NCI-H2029 treated with DMSO at 0.1 percent for 48 hours (cell line): ENCODE data around the gene B9D2.
"Not testable (repeated sequence)": the region's sequence is repeated elsewhere in the genome, so short reads cannot be mapped to it uniquely, and the experiment has no call there.

Experiments used
- DNase-seq: peaks from one replicate; lab custom pipeline; 2025; lab: John Stamatoyannopoulos, UW

The B9D2 gene

GRCh38 chr19:41391618-41392017 lies 27.7 kb upstream of the B9D2 start:
- DNase-seq: no peak

GRCh38 chr19:41386442-41386841 lies 22.5 kb upstream of the B9D2 start:
- DNase-seq: no peak

- DNase-seq: no peak
These were observed 20.4 kb upstream of the B9D2 start for GRCh38 chr19:41384351-41384750.

- not testable (repeated sequence) for DNase-seq
These were observed 17.6 kb upstream of the B9D2 start for GRCh38 chr19:41381536-41381935.

GRCh38 chr19:41377977-41378709 lies 14.2 kb upstream of the B9D2 start:
- DNase-seq: no peak

GRCh38 chr19:41376998-41377365 lies 13.0 kb upstream of the B9D2 start:
- no peak for DNase-seq

- peak; percentile 21 for DNase-seq
These were observed 12.5 kb upstream of the B9D2 start, which contains the start of gene TMEM91 for GRCh38 chr19:41376241-41376997. TMEM91 (plus strand) TSS chr19:41376533; CDS start chr19:41378310, 1,777 bp downstream.

GRCh38 chr19:41373993-41374392 lies 10.0 kb upstream of the B9D2 start:
- peak; percentile 88 for DNase-seq

GRCh38 chr19:41372501-41372900 lies 8.6 kb upstream of the B9D2 start:
- DNase-seq: no peak

- no peak for DNase-seq
These were observed 7.6 kb upstream of the B9D2 start for GRCh38 chr19:41371541-41371940.

GRCh38 chr19:41371119-41371518 lies 7.2 kb upstream of the B9D2 start:
- not testable (repeated sequence) for DNase-seq

GRCh38 chr19:41369769-41370168 lies 5.8 kb upstream of the B9D2 start:
- no peak for DNase-seq

- DNase-seq: no peak
These were observed 3.9 kb upstream of the B9D2 start for GRCh38 chr19:41367848-41368301.

- DNase-seq: no peak
These were observed 2.1 kb upstream of the B9D2 start for GRCh38 chr19:41366089-41366488.

GRCh38 chr19:41364524-41365391 lies 809 bp upstream of the B9D2 start:
- no peak for DNase-seq

- DNase-seq: no peak
These were observed 587 bp downstream of the B9D2 start for GRCh38 chr19:41363371-41363752.

GRCh38 chr19:41362143-41362847 lies 1.7 kb downstream of the B9D2 start:
- peak; percentile 67 for DNase-seq

- DNase-seq: no peak
These were observed 4.2 kb downstream of the B9D2 start for GRCh38 chr19:41359741-41360140.

GRCh38 chr19:41357746-41358145 lies 6.2 kb downstream of the B9D2 start:
- DNase-seq: no peak

- no peak for DNase-seq
These were observed 6.8 kb downstream of the B9D2 start for GRCh38 chr19:41356984-41357739.

GRCh38 chr19:41355802-41356201 lies 8.1 kb downstream of the B9D2 start:
- DNase-seq: no peak
